H9 (cell line): ENCODE measurements around the gene CHD6. TPM values are rescaled to one million over a fixed set of nuclear protein-coding genes. Genes with fewer than 3 reads are reported as not detected.
A peak's percentile ranks its signal among the peaks of the same experiment; 100 is the strongest.

Source experiments
- DNase-seq: peaks from one replicate; pipeline ENCODE4 v3.0.0-alpha.2; 2017
- H2AFZ ChIP-seq: one replicate; pipeline ENCODE4 v1.6.1; 2013; ENCODE audit warnings: mild to moderate bottlenecking, low read length, control low read depth, moderate library complexity
- H2AK5ac ChIP-seq: 2 replicates; pipeline ENCODE4 v1.6.1; 2013; ENCODE audit warnings: low read length, control low read depth, mixed read lengths; ENCODE audit not compliant: insufficient read length
- H2BK120ac ChIP-seq: one replicate; pipeline ENCODE4 v1.6.1; 2013; ENCODE audit warnings: low read depth, mild to moderate bottlenecking, low read length, control low read depth, inconsistent platforms; ENCODE audit not compliant: poor library complexity, severe bottlenecking
- H2BK12ac ChIP-seq: 2 replicates; pipeline ENCODE4 v1.6.1; 2013; ENCODE audit warnings: low read length, control low read depth, mixed read lengths, low read depth; ENCODE audit not compliant: insufficient read length
- H2BK15ac ChIP-seq: 2 replicates; pipeline ENCODE4 v1.6.1; 2013; ENCODE audit warnings: low read depth, low read length, control low read depth
- H2BK20ac ChIP-seq: one replicate; pipeline ENCODE4 v1.6.1; 2013; ENCODE audit warnings: low read depth, mild to moderate bottlenecking, low read length, control low read depth, inconsistent platforms; ENCODE audit not compliant: poor library complexity, severe bottlenecking
- H2BK5ac ChIP-seq: 2 replicates; pipeline ENCODE4 v1.6.1; 2013; ENCODE audit warnings: low read length, control low read depth, mixed read lengths; ENCODE audit not compliant: insufficient read length
- H3K14ac ChIP-seq: 2 replicates; pipeline ENCODE4 v1.6.1; 2013; ENCODE audit warnings: low read length, control low read depth; ENCODE audit not compliant: insufficient read depth
- H3K18ac ChIP-seq: 2 replicates; pipeline ENCODE4 v1.6.1; 2013; ENCODE audit warnings: low read depth, mild to moderate bottlenecking, mixed read lengths, low read length, control low read depth; ENCODE audit not compliant: insufficient read length
- H3K23ac ChIP-seq: 2 replicates; pipeline ENCODE4 v1.6.1; 2013; ENCODE audit warnings: low read length, control low read depth, mixed read lengths, low read depth; ENCODE audit not compliant: insufficient read length
- H3K23me2 ChIP-seq: 2 replicates; pipeline ENCODE4 v1.6.1; 2013; ENCODE audit warnings: low read depth, mild to moderate bottlenecking, mixed read lengths, low read length, control low read depth; ENCODE audit not compliant: insufficient read length, poor library complexity, severe bottlenecking
- H3K27ac ChIP-seq: 2 replicates; pipeline ENCODE4 v1.5.1; 2013; ENCODE audit warnings: low read length, control low read depth, mixed read lengths, low read depth; ENCODE audit not compliant: insufficient read length
- H3K27me3 ChIP-seq: 2 replicates; pipeline ENCODE4 v1.6.1; 2013; ENCODE audit warnings: low read length, control low read depth, inconsistent platforms; ENCODE audit not compliant: insufficient read depth
- H3K4ac ChIP-seq: 2 replicates; pipeline ENCODE4 v1.6.1; 2013; ENCODE audit warnings: low read depth, mild to moderate bottlenecking, control low read depth, inconsistent platforms, low read length, moderate library complexity
- H3K4me1 ChIP-seq: 2 replicates; pipeline ENCODE4 v1.6.1; 2013; ENCODE audit warnings: low read length, control low read depth, inconsistent platforms; ENCODE audit not compliant: insufficient read depth
- H3K4me2 ChIP-seq: 2 replicates; pipeline ENCODE4 v1.6.1; 2013; ENCODE audit warnings: low read length, control low read depth, mixed read lengths; ENCODE audit not compliant: insufficient read length, insufficient read depth
- H3K56ac ChIP-seq: 2 replicates; pipeline ENCODE4 v1.6.1; 2013; ENCODE audit warnings: low read depth, mild to moderate bottlenecking, mixed read lengths, low read length, control low read depth; ENCODE audit not compliant: insufficient read length
- H3K79me1 ChIP-seq: 2 replicates; pipeline ENCODE4 v1.6.1; 2013; ENCODE audit warnings: low read depth, mild to moderate bottlenecking, moderate library complexity, low read length, control low read depth, inconsistent platforms; ENCODE audit not compliant: insufficient read depth, poor library complexity, severe bottlenecking
- H3K79me2 ChIP-seq: 2 replicates; pipeline ENCODE4 v1.6.1; 2013; ENCODE audit warnings: low read length, control low read depth, inconsistent platforms; ENCODE audit not compliant: insufficient read depth
- H3K9ac ChIP-seq: 2 replicates; pipeline ENCODE4 v1.6.1; 2013; ENCODE audit warnings: low read length, control low read depth, mixed read lengths; ENCODE audit not compliant: insufficient read length; ENCODE audit errors: extremely low read depth
- H3K9me3 ChIP-seq: one replicate; pipeline ENCODE4 v1.6.1; 2013; ENCODE audit warnings: low read depth, low read length, inconsistent platforms; ENCODE audit not compliant: control insufficient read depth
- H3T11ph ChIP-seq: one replicate; pipeline ENCODE4 v1.6.1; 2013; ENCODE audit warnings: mild to moderate bottlenecking, low read length, control low read depth, inconsistent platforms
- H4K20me1 ChIP-seq: one replicate; pipeline ENCODE4 v1.6.1; 2013; ENCODE audit not compliant: control insufficient read depth, insufficient read length, insufficient read depth
- H4K5ac ChIP-seq: 2 replicates; pipeline ENCODE4 v1.6.1; 2013; ENCODE audit warnings: low read depth, mild to moderate bottlenecking, mixed read lengths, low read length, control low read depth; ENCODE audit not compliant: insufficient read length
- H4K8ac ChIP-seq: replicated peaks from 2 replicates; pipeline ENCODE4 v1.6.1; 2013; ENCODE audit warnings: low read length, control low read depth, mixed read lengths, low read depth; ENCODE audit not compliant: insufficient read length
- H4K91ac ChIP-seq: 2 replicates; pipeline ENCODE4 v1.6.1; 2013; ENCODE audit warnings: low read depth, mild to moderate bottlenecking, moderate library complexity, mixed read lengths, low read length, control low read depth; ENCODE audit not compliant: insufficient read length
- H3K27ac Mint-ChIP-seq, 3 experiments: 2 replicates in 2 of 3; 3 replicates in 1 of 3; pipeline ENCODE4 v1.8.0; 2020 to 2021; ENCODE audit warnings: mixed read lengths in 3 of 3, mild to moderate bottlenecking in 1 of 3, moderate library complexity in 1 of 3
- H3K27me3 Mint-ChIP-seq: 2 replicates; pipeline ENCODE4 v1.8.0; 2021; ENCODE audit warnings: low read depth, mild to moderate bottlenecking, moderate library complexity, mixed read lengths
- H3K36me3 Mint-ChIP-seq, 3 experiments: 2 replicates in 2 of 3; 3 replicates in 1 of 3; pipeline ENCODE4 v1.8.0; 2020 to 2021; ENCODE audit warnings: low read depth in 3 of 3, mixed read lengths in 3 of 3; ENCODE audit not compliant: insufficient read depth in 1 of 3
- H3K4me1 Mint-ChIP-seq, 2 experiments: 2 replicates each; pipeline ENCODE4 v1.8.0; 2020; ENCODE audit warnings: mixed read lengths in 2 of 2
- H3K4me3 Mint-ChIP-seq, 2 experiments: 2 replicates in 1 of 2; 3 replicates in 1 of 2; pipeline ENCODE4 v1.8.0; 2020 to 2021; ENCODE audit warnings: mild to moderate bottlenecking in 2 of 2, mixed read lengths in 2 of 2, moderate library complexity in 1 of 2
- H3K9me3 Mint-ChIP-seq, 2 experiments: 2 replicates in 1 of 2; 3 replicates in 1 of 2; pipeline ENCODE4 v1.8.0; 2020; ENCODE audit warnings: mild to moderate bottlenecking in 2 of 2, mixed read lengths in 2 of 2, moderate library complexity in 1 of 2
- WGBS: extraction: QIAGEN DNeasy Blood & Tissue Kit; methylation state at CpG from one replicate; pipeline ENCODE4 v1.1.7; 2013; ENCODE audit warnings: missing lambda C conversion rate, low lambda C conversion rate, mixed read lengths; ENCODE audit not compliant: insufficient read length; ENCODE audit errors: extremely low coverage; 5-methylcytosine and 5-hydroxymethylcytosine counted together
- total RNA-seq: library from RNA; stranded (reverse); gene quantifications from 2 replicates; pipeline ENCODE4 v1.2.1, GENCODE V29; 2021
- TF ChIP-seq, protein P1 (sequence below): fragments of 200-600 bp; sonication (generic); conservative IDR thresholded peaks from 3 replicates; pipeline ENCODE4 v1.8.0; 2021; ENCODE audit warnings: antibody characterized with exemption, mild to moderate bottlenecking

Gene CHD6
- total RNA-seq, 1 experiment from 2014 or later, result 51.5 TPM

DNA sequence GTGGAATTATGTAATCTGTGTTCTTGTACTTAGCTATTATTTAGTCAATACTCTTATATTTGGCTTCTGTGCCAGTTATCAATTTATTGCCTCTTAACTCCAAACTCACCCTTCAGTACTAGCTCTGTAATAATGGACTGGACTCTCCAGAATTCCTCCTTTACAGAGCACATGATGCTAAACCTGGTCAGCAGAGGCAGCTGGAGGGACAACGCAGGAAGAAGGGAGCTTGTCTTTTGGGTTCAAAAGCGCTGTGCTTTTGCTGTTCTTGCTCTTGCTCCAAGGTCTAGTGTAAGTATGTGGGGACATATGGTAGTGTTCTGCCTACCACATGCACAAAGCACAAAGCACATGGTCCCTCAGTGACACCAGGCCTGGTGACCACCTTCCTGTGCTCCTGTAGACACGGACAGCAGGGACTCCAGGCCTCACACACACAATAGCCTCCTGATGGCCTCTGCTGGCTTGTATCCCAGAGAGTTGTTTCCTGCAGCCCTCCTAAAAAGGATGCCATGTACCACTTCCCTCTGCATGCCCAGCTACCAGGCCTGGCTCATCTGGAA lies 46.1 kb downstream of the CHD6 start:
- Histone ChIP-seq H3K27me3 (no peaks in the 10 kb centered on the region), H4K20me1 (peaks cover 2% of the 10 kb centered on the region), H4K91ac (no peak overlapping the region), H3K23me2 (no peaks in the 10 kb centered on the region), H2BK5ac (no peak overlapping the region), H4K8ac (no peak overlapping the region), H3K14ac (no peak overlapping the region; the same call in 1 of the 2 replicates), H3K9ac (no peak overlapping the region), H2BK15ac (no peak overlapping the region), H2BK12ac (no peak overlapping the region), H4K5ac (no peak overlapping the region), H3K18ac (no peak overlapping the region), H3K4ac (no peak overlapping the region), H2AFZ (no peak overlapping the region), H3K4me2 (no peak overlapping the region), H3K4me1 (peaks cover 5% of the 10 kb centered on the region; the same call in 1 of the 2 replicates), H3K79me1 (peaks cover 12% of the 10 kb centered on the region), H3T11ph (no peak overlapping the region), H2AK5ac (no peak overlapping the region), H3K56ac (no peak overlapping the region), H3K79me2 (peaks cover 41% of the 10 kb centered on the region), H3K27ac (no peak overlapping the region), H2BK20ac (no peak overlapping the region), H3K23ac (no peak overlapping the region), H2BK120ac (no peak overlapping the region), H3K9me3 (no peaks in the 10 kb centered on the region)
- TF ChIP-seq, protein P1, sequence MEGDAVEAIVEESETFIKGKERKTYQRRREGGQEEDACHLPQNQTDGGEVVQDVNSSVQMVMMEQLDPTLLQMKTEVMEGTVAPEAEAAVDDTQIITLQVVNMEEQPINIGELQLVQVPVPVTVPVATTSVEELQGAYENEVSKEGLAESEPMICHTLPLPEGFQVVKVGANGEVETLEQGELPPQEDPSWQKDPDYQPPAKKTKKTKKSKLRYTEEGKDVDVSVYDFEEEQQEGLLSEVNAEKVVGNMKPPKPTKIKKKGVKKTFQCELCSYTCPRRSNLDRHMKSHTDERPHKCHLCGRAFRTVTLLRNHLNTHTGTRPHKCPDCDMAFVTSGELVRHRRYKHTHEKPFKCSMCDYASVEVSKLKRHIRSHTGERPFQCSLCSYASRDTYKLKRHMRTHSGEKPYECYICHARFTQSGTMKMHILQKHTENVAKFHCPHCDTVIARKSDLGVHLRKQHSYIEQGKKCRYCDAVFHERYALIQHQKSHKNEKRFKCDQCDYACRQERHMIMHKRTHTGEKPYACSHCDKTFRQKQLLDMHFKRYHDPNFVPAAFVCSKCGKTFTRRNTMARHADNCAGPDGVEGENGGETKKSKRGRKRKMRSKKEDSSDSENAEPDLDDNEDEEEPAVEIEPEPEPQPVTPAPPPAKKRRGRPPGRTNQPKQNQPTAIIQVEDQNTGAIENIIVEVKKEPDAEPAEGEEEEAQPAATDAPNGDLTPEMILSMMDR, result no peak
- DNase-seq, result no peak
- Mint-ChIP-seq H3K4me1 (peaks cover 33 to 49% of the 10 kb centered on the region in 2 experiments), H3K27me3 (no peaks in the 10 kb centered on the region), H3K27ac (peak overlapping the region in 2 of 3 experiments; percentile 11 to 42; a peak in 3 of 7 replicates), H3K36me3 (peaks cover under 1 to 8% (median 7%) of the 10 kb centered on the region in 3 experiments; a peak in 5 of 7 replicates), H3K9me3 (peaks cover 0 to 9% of the 10 kb centered on the region in 2 experiments; a peak in 3 of 5 replicates), H3K4me3 (no peak overlapping the region)
- WGBS, result no CpG with 5 or more reads among the region's 3 CpGs
